OCI-LY1 (cell line): Measurements from ENCODE around the gene SLC35A3.
"Not testable (repeated sequence)": the region's sequence is repeated elsewhere in the genome, so short reads cannot be mapped to it uniquely, and the experiment has no call there.

Experiments used
- H2AFZ ChIP-seq: fragments of 200-600 bp; sonication (generic), shearing (Covaris generic); 2 replicates; pipeline ENCODE4 v1.6.0; 2014; ENCODE audit warnings: antibody characterized with exemption, mild to moderate bottlenecking, low read length
- H3F3A ChIP-seq: fragments of 200-600 bp; sonication (generic), shearing (Covaris generic); 2 replicates; pipeline ENCODE4 v1.6.0; 2014; ENCODE audit warnings: mild to moderate bottlenecking, antibody characterized with exemption, low read length, moderate library complexity; ENCODE audit not compliant: insufficient read depth
- H3K27ac ChIP-seq: fragments of 200-600 bp; sonication (generic); 2 replicates; pipeline ENCODE4 v1.5.1; 2014; ENCODE audit warnings: low read length, mixed run types, mild to moderate bottlenecking, low read depth; ENCODE audit not compliant: poor library complexity, severe bottlenecking
- H3K27me3 ChIP-seq: fragments of 200-600 bp; sonication (generic); 2 replicates; pipeline ENCODE4 v1.6.0; 2014; ENCODE audit warnings: antibody characterized with exemption, mild to moderate bottlenecking, low read length, moderate library complexity; ENCODE audit not compliant: insufficient read depth
- H3K36me3 ChIP-seq: fragments of 200-600 bp; sonication (generic); 2 replicates; pipeline ENCODE4 v1.6.1; 2014; ENCODE audit warnings: mild to moderate bottlenecking, antibody characterized with exemption, low read length, moderate library complexity, mixed read lengths; ENCODE audit not compliant: insufficient read depth
- H3K4me1 ChIP-seq: fragments of 200-600 bp; sonication (generic); 2 replicates; pipeline ENCODE4 v1.5.1; 2014; ENCODE audit warnings: mild to moderate bottlenecking, low read length, moderate library complexity; ENCODE audit not compliant: insufficient read depth, severe bottlenecking
- H3K4me2 ChIP-seq: fragments of 200-600 bp; sonication (generic), shearing (Covaris generic); 2 replicates; pipeline ENCODE4 v1.6.1; 2014; ENCODE audit warnings: low read length
- H3K4me3 ChIP-seq: fragments of 200-600 bp; sonication (generic); 2 replicates; pipeline ENCODE4 v1.5.1; 2014; ENCODE audit warnings: low read length, low read depth, mild to moderate bottlenecking, mixed read lengths; ENCODE audit not compliant: poor library complexity, severe bottlenecking
- H3K79me2 ChIP-seq: fragments of 200-600 bp; shearing (Covaris generic); 2 replicates; pipeline ENCODE4 v1.6.1; 2016; ENCODE audit warnings: mixed run types, low read length, mixed read lengths; ENCODE audit not compliant: insufficient read depth
- H3K9ac ChIP-seq: fragments of 200-600 bp; sonication (generic), shearing (Covaris generic); 2 replicates; pipeline ENCODE4 v1.6.1; 2014; ENCODE audit warnings: mild to moderate bottlenecking, low read length, mixed read lengths
- H3K9me2 ChIP-seq: fragments of 200-600 bp; sonication (generic), shearing (Covaris generic); 2 replicates; pipeline ENCODE4 v1.6.1; 2014; ENCODE audit warnings: low read depth, mild to moderate bottlenecking, low read length, mixed read lengths
- H3K9me3 ChIP-seq: fragments of 200-600 bp; shearing (Covaris generic); 2 replicates; pipeline ENCODE4 v1.6.1; 2014; ENCODE audit warnings: low read length, mixed read lengths
- H4K20me1 ChIP-seq: fragments of 200-600 bp; sonication (generic), shearing (Covaris generic); 2 replicates; pipeline ENCODE4 v1.6.0; 2016; ENCODE audit warnings: mild to moderate bottlenecking, low read length; ENCODE audit not compliant: insufficient read depth
- CTCF ChIP-seq: fragments of 200-600 bp; sonication (generic), shearing (Covaris generic); IDR thresholded peaks from 2 replicates; pipeline ENCODE4 v1.5.1; 2017; ENCODE audit warnings: mild to moderate bottlenecking, antibody characterized with exemption, low read length, moderate library complexity, mixed read lengths
- EZH2 ChIP-seq: fragments of 200-600 bp; sonication (generic), shearing (Covaris generic); IDR thresholded peaks from 2 replicates; pipeline ENCODE4 v1.8.0; 2017; ENCODE audit warnings: borderline replicate concordance, mixed run types, mild to moderate bottlenecking, antibody characterized with exemption, low read length, moderate library complexity, mixed read lengths

The SLC35A3 gene

DNA sequence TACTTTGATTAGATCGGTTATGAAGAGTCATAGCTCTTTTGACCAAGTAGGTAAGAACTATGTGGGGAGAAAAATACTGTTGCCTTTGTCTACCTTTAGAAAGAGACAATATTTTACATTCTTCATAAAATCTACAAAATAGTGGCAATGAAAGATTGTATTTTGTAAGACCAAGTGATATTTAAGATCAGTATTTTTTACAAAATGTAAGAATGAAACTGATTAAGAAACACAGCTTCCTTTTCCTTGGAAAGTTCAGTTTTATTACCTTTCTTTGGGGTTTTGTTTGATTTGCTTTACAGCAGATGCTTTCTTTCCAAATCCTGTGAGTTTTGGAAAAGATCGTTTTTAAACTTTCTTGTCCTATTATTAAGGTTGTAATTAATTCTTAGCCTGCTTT is 69.8 kb downstream of the SLC35A3 start:
- Histone ChIP-seq H3K4me2 (peak overlapping the region; percentile 86), H4K20me1 (no peaks in the 10 kb centered on the region), H2AFZ (no peak overlapping the region), H3K4me1 (peaks cover 64% of the 10 kb centered on the region), H3K9ac (peak overlapping the region; percentile 98), H3K36me3 (peaks cover 11% of the 10 kb centered on the region), H3K27ac (peak overlapping the region; percentile 88), H3K9me2 (no peaks in the 10 kb centered on the region), H3K27me3 (no peaks in the 10 kb centered on the region), H3K9me3 (no peaks in the 10 kb centered on the region), H3K4me3 (peak overlapping the region; percentile 96), H3F3A (no peaks in the 10 kb centered on the region), H3K79me2 (peaks cover 76% of the 10 kb centered on the region)
- TF ChIP-seq EZH2 (no peak), CTCF (no peak)

DNA sequence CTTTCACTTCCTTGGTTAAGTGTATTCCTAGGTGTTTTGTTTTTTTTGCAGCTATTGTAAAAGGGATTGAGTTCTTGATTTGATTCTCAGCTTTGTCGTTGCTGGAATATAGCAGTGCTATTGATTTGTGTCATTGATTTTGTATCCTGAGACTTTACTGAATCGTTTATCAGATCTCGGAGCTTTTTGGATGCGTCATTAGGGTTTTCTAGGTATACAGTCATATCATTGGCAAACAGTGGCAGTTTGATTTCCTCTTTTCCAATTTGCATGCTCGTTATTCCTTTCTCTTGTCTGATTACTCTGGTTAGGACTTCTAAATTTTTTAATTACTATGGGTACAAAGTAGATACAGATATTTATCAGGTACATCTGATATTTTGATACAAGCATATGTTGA is 75.4 kb downstream of the SLC35A3 start:
- H3F3A ChIP-seq = no peaks in the 10 kb centered on the region
- no peak overlapping the region for H2AFZ ChIP-seq
- peaks cover 100% of the 10 kb centered on the region for H3K79me2 ChIP-seq
- 0 out of 2 replicates have a peak, but pooled peaks cover 4% of the 10 kb centered on the region for H3K9me3 ChIP-seq
- H3K4me3 ChIP-seq = no peak overlapping the region
- H3K36me3 ChIP-seq = peaks cover 28% of the 10 kb centered on the region
- no peak overlapping the region for H3K9ac ChIP-seq
- TF ChIP-seq EZH2 = no peak
- TF ChIP-seq CTCF = no peak
- no peak overlapping the region for H3K4me2 ChIP-seq
- no peak overlapping the region for H3K27ac ChIP-seq
- H3K27me3 ChIP-seq = no peaks in the 10 kb centered on the region
- peaks cover 58% of the 10 kb centered on the region for H3K4me1 ChIP-seq
- H3K9me2 ChIP-seq = no peaks in the 10 kb centered on the region
- no peaks in the 10 kb centered on the region for H4K20me1 ChIP-seq

DNA sequence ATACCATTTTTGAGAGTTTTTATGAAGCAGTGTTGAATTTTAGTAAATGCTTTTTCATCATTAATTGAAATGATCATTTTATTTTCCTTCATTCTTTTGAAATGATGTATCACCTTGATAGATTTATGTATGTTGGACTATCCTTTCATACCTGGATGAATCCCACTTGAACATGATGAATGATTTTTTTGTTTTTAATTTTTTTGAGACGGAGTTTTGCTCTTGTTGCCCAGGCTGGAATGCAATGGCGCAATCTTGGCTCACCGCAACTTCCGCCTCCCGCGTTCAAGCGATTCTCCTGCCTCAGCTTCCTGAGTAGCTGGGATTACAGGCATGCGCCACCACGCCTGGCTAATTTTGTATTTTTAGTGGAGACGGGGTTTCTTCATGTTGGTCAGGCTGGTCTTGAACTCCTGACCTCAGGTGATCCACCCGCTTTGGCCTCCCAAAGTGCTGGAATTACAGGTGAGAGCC is 77.5 kb downstream of the SLC35A3 start:
- not testable (repeated sequence) for H3K4me3 ChIP-seq, H4K20me1 ChIP-seq, H3K9ac ChIP-seq, H3K27me3 ChIP-seq, H3K9me2 ChIP-seq, H3K9me3 ChIP-seq, H3K27ac ChIP-seq, H3K4me2 ChIP-seq, H2AFZ ChIP-seq, H3F3A ChIP-seq
- Histone ChIP-seq H3K4me1 (peaks cover 38% of the 10 kb centered on the region), H3K36me3 (peaks cover 39% of the 10 kb centered on the region), H3K79me2 (peaks cover 96% of the 10 kb centered on the region)

DNA sequence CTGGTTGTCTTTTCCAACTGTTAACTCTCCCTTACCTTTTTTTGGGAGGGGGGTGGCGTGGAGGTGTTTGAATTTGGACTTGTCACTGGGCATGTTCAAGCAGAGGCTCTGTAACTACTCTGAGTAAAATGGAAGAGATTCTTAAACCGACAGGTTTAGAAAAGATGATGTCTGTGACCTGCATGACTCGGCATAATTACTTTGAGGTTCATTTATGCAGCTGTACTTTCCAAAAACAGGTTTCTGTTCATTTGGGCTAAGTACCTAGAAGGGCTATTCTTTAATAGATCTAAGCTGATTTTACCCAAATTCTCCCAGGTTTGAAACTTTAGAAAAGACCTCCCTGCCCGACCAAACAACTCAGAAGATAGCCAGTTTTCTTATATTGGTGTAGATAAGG is 80.3 kb downstream of the SLC35A3 start:
- Histone ChIP-seq H3K27ac (no peak overlapping the region), H3K79me2 (peaks cover 71% of the 10 kb centered on the region), H3K36me3 (peaks cover 27% of the 10 kb centered on the region), H3K27me3 (no peaks in the 10 kb centered on the region), H3K4me3 (no peak overlapping the region), H3K9me3 (0 out of 2 replicates have a peak, but pooled peaks cover 2% of the 10 kb centered on the region), H3K9ac (no peak overlapping the region), H4K20me1 (no peaks in the 10 kb centered on the region), H3K4me2 (no peak overlapping the region), H3K4me1 (peaks cover 30% of the 10 kb centered on the region), H2AFZ (no peak overlapping the region), H3F3A (no peaks in the 10 kb centered on the region), H3K9me2 (no peaks in the 10 kb centered on the region)
- TF ChIP-seq EZH2 (no peak), CTCF (no peak)
